Measurements from ENCODE around the gene SLC13A5.
"Not testable (repeated sequence)": the region's sequence is repeated elsewhere in the genome, so short reads cannot be mapped to it uniquely, and the experiment has no call there.

- TF ChIP-seq, protein P1, sequence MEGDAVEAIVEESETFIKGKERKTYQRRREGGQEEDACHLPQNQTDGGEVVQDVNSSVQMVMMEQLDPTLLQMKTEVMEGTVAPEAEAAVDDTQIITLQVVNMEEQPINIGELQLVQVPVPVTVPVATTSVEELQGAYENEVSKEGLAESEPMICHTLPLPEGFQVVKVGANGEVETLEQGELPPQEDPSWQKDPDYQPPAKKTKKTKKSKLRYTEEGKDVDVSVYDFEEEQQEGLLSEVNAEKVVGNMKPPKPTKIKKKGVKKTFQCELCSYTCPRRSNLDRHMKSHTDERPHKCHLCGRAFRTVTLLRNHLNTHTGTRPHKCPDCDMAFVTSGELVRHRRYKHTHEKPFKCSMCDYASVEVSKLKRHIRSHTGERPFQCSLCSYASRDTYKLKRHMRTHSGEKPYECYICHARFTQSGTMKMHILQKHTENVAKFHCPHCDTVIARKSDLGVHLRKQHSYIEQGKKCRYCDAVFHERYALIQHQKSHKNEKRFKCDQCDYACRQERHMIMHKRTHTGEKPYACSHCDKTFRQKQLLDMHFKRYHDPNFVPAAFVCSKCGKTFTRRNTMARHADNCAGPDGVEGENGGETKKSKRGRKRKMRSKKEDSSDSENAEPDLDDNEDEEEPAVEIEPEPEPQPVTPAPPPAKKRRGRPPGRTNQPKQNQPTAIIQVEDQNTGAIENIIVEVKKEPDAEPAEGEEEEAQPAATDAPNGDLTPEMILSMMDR (IDR thresholded peaks at IDR 0.05) = not testable (repeated sequence)
- not testable (repeated sequence) for TF ChIP-seq EZH2 (IDR thresholded peaks at IDR 0.05; ENCODE audit: borderline replicate concordance, insufficient read depth, low read depth, low read length, poor library complexity, severe bottlenecking)
Observed at GRCh38 chr17:6656797-6657632, 56.2 kb downstream of the SLC13A5 start.

Data from B cell (primary cell).